Measurements from ENCODE around the gene SLC30A3. TPM values are rescaled to one million over a fixed set of nuclear protein-coding genes. Genes with fewer than 3 reads are reported as not detected.

SLC30A3 gene
- total RNA-seq, 6 experiments from 2014 or later, result not detected

- no peak for DNase-seq
- TF ChIP-seq, protein P1, sequence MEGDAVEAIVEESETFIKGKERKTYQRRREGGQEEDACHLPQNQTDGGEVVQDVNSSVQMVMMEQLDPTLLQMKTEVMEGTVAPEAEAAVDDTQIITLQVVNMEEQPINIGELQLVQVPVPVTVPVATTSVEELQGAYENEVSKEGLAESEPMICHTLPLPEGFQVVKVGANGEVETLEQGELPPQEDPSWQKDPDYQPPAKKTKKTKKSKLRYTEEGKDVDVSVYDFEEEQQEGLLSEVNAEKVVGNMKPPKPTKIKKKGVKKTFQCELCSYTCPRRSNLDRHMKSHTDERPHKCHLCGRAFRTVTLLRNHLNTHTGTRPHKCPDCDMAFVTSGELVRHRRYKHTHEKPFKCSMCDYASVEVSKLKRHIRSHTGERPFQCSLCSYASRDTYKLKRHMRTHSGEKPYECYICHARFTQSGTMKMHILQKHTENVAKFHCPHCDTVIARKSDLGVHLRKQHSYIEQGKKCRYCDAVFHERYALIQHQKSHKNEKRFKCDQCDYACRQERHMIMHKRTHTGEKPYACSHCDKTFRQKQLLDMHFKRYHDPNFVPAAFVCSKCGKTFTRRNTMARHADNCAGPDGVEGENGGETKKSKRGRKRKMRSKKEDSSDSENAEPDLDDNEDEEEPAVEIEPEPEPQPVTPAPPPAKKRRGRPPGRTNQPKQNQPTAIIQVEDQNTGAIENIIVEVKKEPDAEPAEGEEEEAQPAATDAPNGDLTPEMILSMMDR (IDR thresholded peaks at IDR 0.05), result no peak
- TF ChIP-seq POLR2A (IDR thresholded peaks at IDR 0.05), result no peak
- H3K27ac ChIP-seq, result no peak overlapping the region
- H3K4me1 ChIP-seq, result no peaks in the 10 kb centered on the region
- H3K4me3 ChIP-seq, result no peak overlapping the region
- intact Hi-C loops (cut with DNase I), result no loop called here
- H3K27me3 ChIP-seq, result no peaks in the 10 kb centered on the region
- H3K36me3 ChIP-seq, result peaks cover 0 to 71% (median 33%) of the 10 kb centered on the region in 4 donors
- WGBS (ENCODE audit: insufficient coverage, low coverage, low lambda C conversion rate, missing lambda C conversion rate), result 68% methylated on average over 8 of the region's 24 CpGs
- ATAC-seq, result no peak
- H3K9me3 ChIP-seq, result no peaks in the 10 kb centered on the region
Observed at GRCh38 chr2:27241761-27242613, 20.9 kb downstream of the SLC30A3 start.

DNA sequence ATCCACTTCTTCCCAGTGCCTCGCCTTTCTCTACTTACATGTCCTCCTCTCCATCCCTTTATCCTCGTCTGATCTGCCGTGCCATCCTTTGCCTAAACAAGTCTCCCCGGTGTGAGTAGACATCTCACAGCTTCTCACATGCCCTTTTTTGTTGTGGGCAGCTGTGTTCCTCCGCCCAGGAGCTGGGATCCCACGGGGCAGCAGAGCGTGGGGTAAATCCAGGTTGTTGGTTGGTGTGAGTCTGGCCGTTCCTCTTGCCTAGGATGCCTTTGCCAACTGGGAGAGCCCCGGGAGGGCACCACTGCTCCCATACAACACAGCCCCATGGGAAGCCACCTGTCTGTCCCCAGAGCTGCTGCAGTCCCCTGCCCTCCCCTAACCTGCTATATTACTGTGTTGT, 22.4 kb downstream of the SLC30A3 start:
- no peak for DNase-seq
- 88% methylated on average over 4 of the region's 9 CpGs for WGBS (ENCODE audit: insufficient coverage, low coverage, low lambda C conversion rate, missing lambda C conversion rate)
- intact Hi-C loops (cut with DNase I), result no loop called here

DNA sequence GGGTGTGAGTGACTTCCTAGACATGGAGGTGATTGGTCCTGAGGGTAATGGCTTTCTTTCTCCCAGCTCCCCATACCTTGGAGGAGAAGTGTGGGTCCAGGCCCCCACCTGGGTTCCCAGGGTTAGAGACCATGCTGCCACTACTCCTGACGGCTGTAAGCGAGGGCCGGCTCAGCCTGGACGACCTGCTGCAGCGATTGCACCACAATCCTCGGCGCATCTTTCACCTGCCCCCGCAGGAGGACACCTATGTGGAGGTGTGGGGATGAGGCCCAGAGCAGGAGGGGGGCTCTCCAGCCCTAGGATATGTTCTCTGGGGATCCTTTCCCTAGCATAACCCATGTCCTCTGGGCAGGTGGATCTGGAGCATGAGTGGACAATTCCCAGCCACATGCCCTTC, 23.9 kb downstream of the SLC30A3 start:
- intact Hi-C loops (cut with DNase I), result no loop called here
- TF ChIP-seq, protein P1 (IDR thresholded peaks at IDR 0.05), result no peak
- no peak for TF ChIP-seq POLR2A (IDR thresholded peaks at IDR 0.05)
- H3K36me3 ChIP-seq, result peaks cover 0 to 100% (median 45%) of the 10 kb centered on the region in 4 donors
- no peaks in the 10 kb centered on the region for H3K27me3 ChIP-seq
- no peaks in the 10 kb centered on the region for H3K4me1 ChIP-seq
- H3K9me3 ChIP-seq, result no peaks in the 10 kb centered on the region
- no peak for ATAC-seq
- WGBS (ENCODE audit: insufficient coverage, low coverage, low lambda C conversion rate, missing lambda C conversion rate), result no CpG with 5 or more reads among the region's 8 CpGs
- no peak for DNase-seq
- no peak overlapping the region for H3K27ac ChIP-seq
- no peak overlapping the region for H3K4me3 ChIP-seq

More for the DNA sequence above, 22.4 kb downstream of the SLC30A3 start:
- peaks cover 0 to 87% (median 38%) of the 10 kb centered on the region in 4 donors for H3K36me3 ChIP-seq
- H3K4me1 ChIP-seq, result no peaks in the 10 kb centered on the region
- no peaks in the 10 kb centered on the region for H3K27me3 ChIP-seq
- TF ChIP-seq, protein P1 (IDR thresholded peaks at IDR 0.05), result no peak
- TF ChIP-seq POLR2A (IDR thresholded peaks at IDR 0.05), result no peak
- no peak overlapping the region for H3K4me3 ChIP-seq
- no peaks in the 10 kb centered on the region for H3K9me3 ChIP-seq
- H3K27ac ChIP-seq, result no peak overlapping the region
- ATAC-seq, result no peak

- H3K36me3 ChIP-seq, result peaks cover 0 to 100% (median 53%) of the 10 kb centered on the region in 4 donors
Observed at GRCh38 chr2:27237341-27237945, 25.4 kb downstream of the SLC30A3 start.

More at GRCh38 chr2:27237341-27237945, 25.4 kb downstream of the SLC30A3 start:
- WGBS (ENCODE audit: insufficient coverage, low coverage, low lambda C conversion rate, missing lambda C conversion rate), result 100% methylated on average over 2 of the region's 15 CpGs
- no peak overlapping the region for H3K27ac ChIP-seq
- no peak for DNase-seq
- no peak overlapping the region for H3K4me3 ChIP-seq
- no peak for ATAC-seq
- intact Hi-C loops (cut with DNase I), result no loop called here
- H3K4me1 ChIP-seq, result no peaks in the 10 kb centered on the region
- H3K9me3 ChIP-seq, result no peaks in the 10 kb centered on the region
- no peaks in the 10 kb centered on the region for H3K27me3 ChIP-seq
- TF ChIP-seq, protein P1 (IDR thresholded peaks at IDR 0.05), result no peak
- TF ChIP-seq POLR2A (IDR thresholded peaks at IDR 0.05), result no peak

Measured in right lobe of liver (tissue), 6 donors.